ENCODE data around the gene PLEKHA6. TPM values are rescaled to one million over a fixed set of nuclear protein-coding genes. Genes with fewer than 3 reads are reported as not detected.
A peak's percentile ranks its signal among the peaks of the same experiment; 100 is the strongest.

Gene PLEKHA6
- total and polyA plus RNA-seq, 5 donors from 2014 or later, result 0.17 TPM; not detected in 4

- Histone ChIP-seq H3K9me3 (ENCODE audit: control insufficient read depth in 2 of 2, low read length in 2 of 2) (no peaks in the 10 kb centered on the region), H3K27me3 (ENCODE audit: control insufficient read depth, insufficient read depth, low read length) (no peaks in the 10 kb centered on the region), H3K4me1 (ENCODE audit: control insufficient read depth, insufficient read depth, low read length, poor library complexity, severe bottlenecking) (no peaks in the 10 kb centered on the region), H3K27ac (ENCODE audit: insufficient read depth, low read length, poor library complexity, severe bottlenecking) (no peak overlapping the region), H3K36me3 (ENCODE audit: control insufficient read depth, insufficient read depth, low read length) (no peaks in the 10 kb centered on the region), H3K4me3 (ENCODE audit: low read depth, low read length) (no peak overlapping the region)
- peaks cover 4% of the 10 kb centered on the region for H3K27me3 Mint-ChIP-seq
- H3K9me3 Mint-ChIP-seq, result peaks cover 0 to 2% (median 0%) of the 10 kb centered on the region in 7 donors
- peak overlapping the region in 1 of 4 donors; percentile 39 for H3K4me3 Mint-ChIP-seq
- H3K27ac Mint-ChIP-seq, result no peak overlapping the region
- H3K4me1 Mint-ChIP-seq, result no peaks in the 10 kb centered on the region
- ATAC-seq (ENCODE audit: low read depth in 2 of 2) (no peak), DNase-seq (no peak)
- no peaks in the 10 kb centered on the region for H3K36me3 Mint-ChIP-seq
Observed at GRCh38 chr1:204222006-204222763, 137.5 kb downstream of the PLEKHA6 start.

- H3K36me3 Mint-ChIP-seq, result no peaks in the 10 kb centered on the region
- Histone ChIP-seq H3K9me3 (ENCODE audit: control insufficient read depth in 2 of 2, low read length in 2 of 2) (no peaks in the 10 kb centered on the region), H3K4me1 (ENCODE audit: control insufficient read depth, insufficient read depth, low read length, poor library complexity, severe bottlenecking) (no peaks in the 10 kb centered on the region), H3K4me3 (ENCODE audit: low read depth, low read length) (no peak overlapping the region), H3K27me3 (ENCODE audit: control insufficient read depth, insufficient read depth, low read length) (no peaks in the 10 kb centered on the region), H3K27ac (ENCODE audit: insufficient read depth, low read length, poor library complexity, severe bottlenecking) (no peak overlapping the region), H3K36me3 (ENCODE audit: control insufficient read depth, insufficient read depth, low read length) (no peaks in the 10 kb centered on the region)
- DNase-seq, result no peak
- H3K4me1 Mint-ChIP-seq, result no peaks in the 10 kb centered on the region
- peaks cover 4% of the 10 kb centered on the region for H3K27me3 Mint-ChIP-seq
- H3K27ac Mint-ChIP-seq, result no peak overlapping the region
- no peak overlapping the region for H3K4me3 Mint-ChIP-seq
- no peak for ATAC-seq (ENCODE audit: low read depth in 2 of 2)
- peaks cover 0 to 2% (median 0%) of the 10 kb centered on the region in 7 donors for H3K9me3 Mint-ChIP-seq
Observed at GRCh38 chr1:204221271-204221670, 138.5 kb downstream of the PLEKHA6 start.

- Mint-ChIP-seq H3K4me1 (no peaks in the 10 kb centered on the region), H3K27me3 (peaks cover 10% of the 10 kb centered on the region), H3K9me3 (peaks cover 0 to 2% (median 0%) of the 10 kb centered on the region in 7 donors), H3K27ac (no peak overlapping the region), H3K36me3 (no peaks in the 10 kb centered on the region), H3K4me3 (no peak overlapping the region)
- H3K9me3 ChIP-seq (ENCODE audit: control insufficient read depth in 2 of 2, low read length in 2 of 2), result no peaks in the 10 kb centered on the region
- no peaks in the 10 kb centered on the region for H3K27me3 ChIP-seq (ENCODE audit: control insufficient read depth, insufficient read depth, low read length)
- H3K4me3 ChIP-seq (ENCODE audit: low read depth, low read length), result no peak overlapping the region
- DNase-seq (no peak), ATAC-seq (ENCODE audit: low read depth in 2 of 2) (no peak)
- H3K27ac ChIP-seq (ENCODE audit: insufficient read depth, low read length, poor library complexity, severe bottlenecking), result no peak overlapping the region
- H3K36me3 ChIP-seq (ENCODE audit: control insufficient read depth, insufficient read depth, low read length), result no peaks in the 10 kb centered on the region
- no peaks in the 10 kb centered on the region for H3K4me1 ChIP-seq (ENCODE audit: control insufficient read depth, insufficient read depth, low read length, poor library complexity, severe bottlenecking)
Observed at GRCh38 chr1:204219971-204220616, 139.6 kb downstream of the PLEKHA6 start.

GRCh38 chr1:204218552-204218951, 141.2 kb downstream of the PLEKHA6 start:
- no peak for DNase-seq
- Histone ChIP-seq H3K4me3 (ENCODE audit: low read depth, low read length) (no peak overlapping the region), H3K27me3 (ENCODE audit: control insufficient read depth, insufficient read depth, low read length) (no peaks in the 10 kb centered on the region), H3K27ac (ENCODE audit: insufficient read depth, low read length, poor library complexity, severe bottlenecking) (no peak overlapping the region), H3K9me3 (ENCODE audit: control insufficient read depth in 2 of 2, low read length in 2 of 2) (no peaks in the 10 kb centered on the region), H3K36me3 (ENCODE audit: control insufficient read depth, insufficient read depth, low read length) (no peaks in the 10 kb centered on the region), H3K4me1 (ENCODE audit: control insufficient read depth, insufficient read depth, low read length, poor library complexity, severe bottlenecking) (no peaks in the 10 kb centered on the region)
- no peak overlapping the region for H3K4me3 Mint-ChIP-seq
- ATAC-seq (ENCODE audit: low read depth in 2 of 2), result no peak
- no peak overlapping the region for H3K27ac Mint-ChIP-seq
- peaks cover 0 to 3% (median 0%) of the 10 kb centered on the region in 7 donors for H3K9me3 Mint-ChIP-seq
- H3K27me3 Mint-ChIP-seq, result peaks cover 20% of the 10 kb centered on the region
- H3K4me1 Mint-ChIP-seq, result peaks cover 0 to 8% (median 5%) of the 10 kb centered on the region in 4 donors
- peaks cover 4% of the 10 kb centered on the region for H3K36me3 Mint-ChIP-seq

- ATAC-seq (ENCODE audit: low read depth in 2 of 2) (no peak), DNase-seq (no peak)
- Histone ChIP-seq H3K27me3 (ENCODE audit: control insufficient read depth, insufficient read depth, low read length) (no peaks in the 10 kb centered on the region), H3K9me3 (ENCODE audit: control insufficient read depth in 2 of 2, low read length in 2 of 2) (no peaks in the 10 kb centered on the region), H3K27ac (ENCODE audit: insufficient read depth, low read length, poor library complexity, severe bottlenecking) (no peak overlapping the region), H3K4me3 (ENCODE audit: low read depth, low read length) (no peak overlapping the region), H3K4me1 (ENCODE audit: control insufficient read depth, insufficient read depth, low read length, poor library complexity, severe bottlenecking) (no peaks in the 10 kb centered on the region), H3K36me3 (ENCODE audit: control insufficient read depth, insufficient read depth, low read length) (no peaks in the 10 kb centered on the region)
- H3K36me3 Mint-ChIP-seq, result peaks cover 4% of the 10 kb centered on the region
- no peak overlapping the region for H3K4me3 Mint-ChIP-seq
- H3K9me3 Mint-ChIP-seq, result peaks cover 0 to 3% (median 0%) of the 10 kb centered on the region in 7 donors
- H3K4me1 Mint-ChIP-seq, result peaks cover 0 to 8% (median 5%) of the 10 kb centered on the region in 4 donors
- H3K27me3 Mint-ChIP-seq, result peaks cover 20% of the 10 kb centered on the region
- no peak overlapping the region for H3K27ac Mint-ChIP-seq
Observed at GRCh38 chr1:204217648-204218000, 142.1 kb downstream of the PLEKHA6 start.

GRCh38 chr1:204216880-204217647, 142.7 kb downstream of the PLEKHA6 start:
- Histone ChIP-seq H3K4me3 (ENCODE audit: low read depth, low read length) (no peak overlapping the region), H3K27ac (ENCODE audit: insufficient read depth, low read length, poor library complexity, severe bottlenecking) (no peak overlapping the region), H3K36me3 (ENCODE audit: control insufficient read depth, insufficient read depth, low read length) (no peaks in the 10 kb centered on the region), H3K27me3 (ENCODE audit: control insufficient read depth, insufficient read depth, low read length) (no peaks in the 10 kb centered on the region), H3K9me3 (ENCODE audit: control insufficient read depth in 2 of 2, low read length in 2 of 2) (no peaks in the 10 kb centered on the region), H3K4me1 (ENCODE audit: control insufficient read depth, insufficient read depth, low read length, poor library complexity, severe bottlenecking) (no peaks in the 10 kb centered on the region)
- Mint-ChIP-seq H3K4me1 (peaks cover 0 to 8% (median 5%) of the 10 kb centered on the region in 4 donors), H3K27me3 (peaks cover 20% of the 10 kb centered on the region), H3K36me3 (peaks cover 4% of the 10 kb centered on the region), H3K4me3 (no peak overlapping the region), H3K27ac (no peak overlapping the region), H3K9me3 (peaks cover 0 to 3% (median 0%) of the 10 kb centered on the region in 7 donors)
- ATAC-seq (ENCODE audit: low read depth in 2 of 2), result no peak
- no peak for DNase-seq

GRCh38 chr1:204216236-204216635, 143.5 kb downstream of the PLEKHA6 start:
- H3K4me3 Mint-ChIP-seq, result no peak overlapping the region
- Histone ChIP-seq H3K36me3 (ENCODE audit: control insufficient read depth, insufficient read depth, low read length) (no peaks in the 10 kb centered on the region), H3K9me3 (ENCODE audit: control insufficient read depth in 2 of 2, low read length in 2 of 2) (no peaks in the 10 kb centered on the region), H3K4me3 (ENCODE audit: low read depth, low read length) (no peak overlapping the region), H3K27ac (ENCODE audit: insufficient read depth, low read length, poor library complexity, severe bottlenecking) (no peak overlapping the region), H3K27me3 (ENCODE audit: control insufficient read depth, insufficient read depth, low read length) (peaks cover 4% of the 10 kb centered on the region), H3K4me1 (ENCODE audit: control insufficient read depth, insufficient read depth, low read length, poor library complexity, severe bottlenecking) (no peaks in the 10 kb centered on the region)
- H3K27ac Mint-ChIP-seq, result no peak overlapping the region
- DNase-seq (no peak), ATAC-seq (ENCODE audit: low read depth in 2 of 2) (no peak)
- peaks cover 0 to 8% (median 5%) of the 10 kb centered on the region in 4 donors for H3K4me1 Mint-ChIP-seq
- peaks cover 4% of the 10 kb centered on the region for H3K36me3 Mint-ChIP-seq
- H3K9me3 Mint-ChIP-seq, result peaks cover 0 to 3% (median 0%) of the 10 kb centered on the region in 7 donors
- peaks cover 20% of the 10 kb centered on the region for H3K27me3 Mint-ChIP-seq

All from CD4-positive, CD25-positive, alpha-beta regulatory T cell (primary cell).